ELF-1 (cell line): ENCODE measurements around the gene DYNLT1.
A peak's percentile ranks its signal among the peaks of the same experiment; 100 is the strongest.
"Not testable (repeated sequence)": the region's sequence is repeated elsewhere in the genome, so short reads cannot be mapped to it uniquely, and the experiment has no call there.

ENCODE experiments used
- DNase-seq: peaks from one replicate; pipeline ENCODE4 v3.0.0-alpha.2; 2016; ENCODE audit warnings: low read depth, low spot score

DYNLT1 gene

GRCh38 chr6:158663625-158664165 is 19.2 kb upstream of the DYNLT1 start:
- peak; percentile 75 for DNase-seq

GRCh38 chr6:158662954-158663624 is 18.5 kb upstream of the DYNLT1 start:
- DNase-seq, result peak; percentile 63

- DNase-seq, result no peak
These were observed 18.0 kb upstream of the DYNLT1 start for GRCh38 chr6:158662607-158662953.

- DNase-seq, result no peak
These were observed 16.7 kb upstream of the DYNLT1 start for GRCh38 chr6:158661156-158661685.

- no peak for DNase-seq
These were observed 15.8 kb upstream of the DYNLT1 start for GRCh38 chr6:158660333-158660754.

- DNase-seq, result not testable (repeated sequence)
These were observed 12.4 kb upstream of the DYNLT1 start for GRCh38 chr6:158656986-158657385.

- no peak for DNase-seq
These were observed 11.3 kb upstream of the DYNLT1 start for GRCh38 chr6:158655569-158656450.

GRCh38 chr6:158654960-158655489 is 10.5 kb upstream of the DYNLT1 start:
- no peak for DNase-seq

GRCh38 chr6:158654498-158654897 is 10.0 kb upstream of the DYNLT1 start:
- DNase-seq, result no peak

- DNase-seq, result no peak
These were observed 9.2 kb upstream of the DYNLT1 start for GRCh38 chr6:158653577-158654354.

GRCh38 chr6:158651981-158652737 is 7.6 kb upstream of the DYNLT1 start:
- DNase-seq, result not testable (repeated sequence)

GRCh38 chr6:158649289-158650143 is 5.0 kb upstream of the DYNLT1 start, which contains the start of gene SYTL3:
TSS of gene SYTL3 (plus strand) at chr6:158650054. CDS start at chr6:158663269, 13,215 bp downstream.
- no peak for DNase-seq

GRCh38 chr6:158648682-158649131 is 4.2 kb upstream of the DYNLT1 start:
- no peak for DNase-seq

GRCh38 chr6:158647501-158647900 is 3.0 kb upstream of the DYNLT1 start:
- no peak for DNase-seq

- no peak for DNase-seq
These were observed 1.7 kb upstream of the DYNLT1 start for GRCh38 chr6:158646023-158646910.

- DNase-seq, result no peak
These were observed 800 bp upstream of the DYNLT1 start for GRCh38 chr6:158645064-158646022.

GRCh38 chr6:158643836-158644230 is 710 bp downstream of the DYNLT1 start:
- no peak for DNase-seq
